HG03432 (cell line): Measurements from ENCODE around the gene SPECC1.
"Not testable (repeated sequence)": the region's sequence is repeated elsewhere in the genome, so short reads cannot be mapped to it uniquely, and the experiment has no call there.

Experiments used
- ATAC-seq: cut with Tn5 transposase; IDR thresholded peaks from one replicate; pipeline ENCODE4 v1.9.1; 2021; ENCODE audit warnings: mild to moderate bottlenecking, moderate library complexity; ENCODE audit not compliant: unreplicated experiment

Gene SPECC1

GRCh38 chr17:20009052-20009301 is 182 bp upstream of the SPECC1 start:
- ATAC-seq: no peak

- no peak for ATAC-seq
Observed at GRCh38 chr17:20010099-20010863, 1.1 kb downstream of the SPECC1 start.

GRCh38 chr17:20010936-20011335 is 1.8 kb downstream of the SPECC1 start:
- ATAC-seq: no peak

- no peak for ATAC-seq
Observed at GRCh38 chr17:20012017-20012536, 2.9 kb downstream of the SPECC1 start.

GRCh38 chr17:20016475-20016992 is 7.4 kb downstream of the SPECC1 start:
- not testable (repeated sequence) for ATAC-seq

GRCh38 chr17:20022701-20023100 is 13.5 kb downstream of the SPECC1 start:
- ATAC-seq: no peak

- no peak for ATAC-seq
Observed at GRCh38 chr17:20026960-20027359, 17.8 kb downstream of the SPECC1 start.

- ATAC-seq: no peak
Observed at GRCh38 chr17:20028443-20028842, 19.3 kb downstream of the SPECC1 start.

- ATAC-seq: no peak
Observed at GRCh38 chr17:20032636-20033035, 23.5 kb downstream of the SPECC1 start.

- ATAC-seq: no peak
Observed at GRCh38 chr17:20033415-20033814, 24.3 kb downstream of the SPECC1 start.

- ATAC-seq: no peak
Observed at GRCh38 chr17:20035501-20035900, 26.3 kb downstream of the SPECC1 start.

- ATAC-seq: not testable (repeated sequence)
Observed at GRCh38 chr17:20037286-20037685, 28.1 kb downstream of the SPECC1 start.

GRCh38 chr17:20039037-20039436 is 29.9 kb downstream of the SPECC1 start:
- ATAC-seq: no peak

- ATAC-seq: no peak
Observed at GRCh38 chr17:20040216-20040615, 31.1 kb downstream of the SPECC1 start.

GRCh38 chr17:20043021-20043420 is 33.9 kb downstream of the SPECC1 start:
- ATAC-seq: no peak

- ATAC-seq: no peak
Observed at GRCh38 chr17:20045476-20045875, 36.3 kb downstream of the SPECC1 start.

GRCh38 chr17:20046629-20047028 is 37.5 kb downstream of the SPECC1 start:
- no peak for ATAC-seq

GRCh38 chr17:20051624-20052023 is 42.5 kb downstream of the SPECC1 start:
- no peak for ATAC-seq

- no peak for ATAC-seq
Observed at GRCh38 chr17:20053361-20053964, 44.3 kb downstream of the SPECC1 start.

- ATAC-seq: peak; percentile 49
Observed at GRCh38 chr17:20059728-20060188, 50.6 kb downstream of the SPECC1 start.

GRCh38 chr17:20063665-20064648 is 54.8 kb downstream of the SPECC1 start:
- peak; percentile 67 for ATAC-seq
